ENCODE results near the gene UGT2A3. TPM values are rescaled to one million over a fixed set of nuclear protein-coding genes. Genes with fewer than 3 reads are reported as not detected.

UGT2A3 gene
- total RNA-seq, 1 donor from 2014 or later, result not detected

DNA sequence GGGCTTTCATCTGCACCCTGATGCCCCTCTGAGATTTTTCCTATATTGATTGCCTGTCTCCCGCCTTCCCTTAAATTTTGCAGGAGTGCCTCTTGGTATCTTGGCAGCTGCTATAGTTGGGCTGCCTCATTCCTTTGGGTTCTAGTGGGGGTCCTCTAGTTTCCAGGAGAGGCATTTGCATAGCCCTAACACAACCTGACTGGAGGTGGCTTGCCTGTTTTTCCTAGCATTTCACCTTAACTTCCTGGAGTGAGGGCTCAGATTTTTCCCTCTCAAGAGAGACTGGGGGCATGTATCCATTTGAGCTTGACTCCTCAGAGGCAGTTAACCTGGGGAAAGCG, 46.0 kb downstream of the UGT2A3 start:
- no peak overlapping the region for H3K27ac Mint-ChIP-seq
- no peaks in the 10 kb centered on the region for H3K9me3 Mint-ChIP-seq
- no peaks in the 10 kb centered on the region for H3K4me1 Mint-ChIP-seq
- no peaks in the 10 kb centered on the region for H3K27me3 Mint-ChIP-seq
- H3K4me3 Mint-ChIP-seq, result no peak overlapping the region
- H3K36me3 Mint-ChIP-seq (ENCODE audit: low read depth), result no peaks in the 10 kb centered on the region
- intact Hi-C loops (cut with micrococcal nuclease), result no loop called here
- no peak for DNase-seq

DNA sequence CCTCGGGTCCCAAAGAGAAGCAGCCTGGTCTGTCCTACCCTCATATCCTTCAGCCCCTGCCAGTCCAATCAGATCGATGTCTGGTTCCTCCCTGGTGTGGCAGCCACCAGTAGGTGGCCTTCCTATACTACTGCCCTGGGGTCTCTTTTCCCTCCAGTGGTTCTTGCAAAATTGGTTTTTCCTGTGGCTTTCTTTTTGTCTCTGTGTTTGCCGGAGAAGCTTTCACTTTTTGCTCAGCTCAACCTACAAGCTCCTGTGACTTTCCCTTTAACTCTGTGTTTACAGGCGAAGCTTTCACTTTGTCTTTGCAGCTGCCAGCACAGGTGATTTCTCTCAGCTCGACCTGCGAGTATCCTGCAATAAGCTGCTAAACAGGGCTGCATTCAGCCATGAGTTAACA, 46.8 kb downstream of the UGT2A3 start:
- no peak overlapping the region for H3K4me3 Mint-ChIP-seq
- intact Hi-C loops (cut with micrococcal nuclease), result no loop called here

DNA sequence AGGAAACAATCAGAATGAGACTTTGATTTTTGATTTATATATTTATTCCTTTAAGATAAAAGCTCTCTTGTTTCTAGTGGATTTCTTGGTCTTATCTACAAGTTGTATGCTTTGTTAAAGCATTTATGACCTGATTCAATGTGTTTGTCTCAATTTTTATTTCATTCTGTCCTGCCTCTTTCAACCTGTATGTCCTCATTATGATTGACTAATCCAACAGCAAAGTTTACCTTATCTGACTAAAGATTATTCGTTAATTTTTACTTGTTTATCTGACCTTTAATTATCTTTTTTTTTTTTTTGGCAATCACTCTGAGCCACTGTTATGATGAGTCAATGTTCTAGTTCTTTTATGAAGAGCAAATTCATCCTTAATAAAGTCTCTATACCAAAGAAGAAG, 54.9 kb downstream of the UGT2A3 start:
- Mint-ChIP-seq H3K4me3 (no peak overlapping the region), H3K27ac (no peak overlapping the region), H3K27me3 (no peaks in the 10 kb centered on the region), H3K36me3 (ENCODE audit: low read depth) (no peaks in the 10 kb centered on the region), H3K4me1 (no peaks in the 10 kb centered on the region), H3K9me3 (no peaks in the 10 kb centered on the region)
- intact Hi-C loops (cut with micrococcal nuclease), result no loop called here
- DNase-seq, result no peak

More for the DNA sequence above, 46.8 kb downstream of the UGT2A3 start:
- Mint-ChIP-seq H3K27ac (no peak overlapping the region), H3K36me3 (ENCODE audit: low read depth) (no peaks in the 10 kb centered on the region), H3K27me3 (no peaks in the 10 kb centered on the region), H3K4me1 (no peaks in the 10 kb centered on the region), H3K9me3 (no peaks in the 10 kb centered on the region)
- no peak for DNase-seq

DNA sequence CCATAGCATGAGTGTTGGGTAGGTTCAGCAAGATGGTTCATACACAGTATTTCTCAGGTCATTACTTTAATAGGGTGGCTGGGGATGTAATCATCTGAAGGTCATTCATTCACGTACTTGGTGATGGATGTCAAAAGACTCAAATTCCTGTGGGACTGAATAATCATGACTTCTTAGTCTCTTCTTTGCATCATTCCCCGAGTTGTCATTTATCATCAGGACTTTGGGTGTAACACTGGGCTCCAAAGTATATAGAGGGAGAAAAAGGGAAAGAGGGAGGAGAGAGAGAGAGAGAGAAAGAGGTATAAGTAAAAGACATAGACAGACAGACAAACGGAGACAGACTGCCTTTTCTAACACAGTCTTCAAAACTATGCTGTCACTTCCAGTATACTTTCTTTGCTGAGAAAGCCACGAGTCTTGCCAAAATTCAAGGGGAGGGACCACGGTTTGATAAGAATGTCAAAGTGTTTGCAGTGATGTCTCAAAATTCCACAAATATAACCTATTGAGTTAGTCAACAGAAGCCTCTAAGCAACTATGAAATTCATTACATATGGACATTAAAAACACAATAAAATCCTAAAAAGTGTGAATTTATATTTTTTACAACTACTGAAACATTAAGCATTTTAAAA, 55.9 kb downstream of the UGT2A3 start:
- intact Hi-C loops (cut with micrococcal nuclease), result no loop called here
- H3K4me1 Mint-ChIP-seq, result no peaks in the 10 kb centered on the region
- no peaks in the 10 kb centered on the region for H3K9me3 Mint-ChIP-seq
- no peaks in the 10 kb centered on the region for H3K36me3 Mint-ChIP-seq (ENCODE audit: low read depth)
- no peaks in the 10 kb centered on the region for H3K27me3 Mint-ChIP-seq
- no peak overlapping the region for H3K4me3 Mint-ChIP-seq
- no peak for DNase-seq
- H3K27ac Mint-ChIP-seq, result no peak overlapping the region

DNA sequence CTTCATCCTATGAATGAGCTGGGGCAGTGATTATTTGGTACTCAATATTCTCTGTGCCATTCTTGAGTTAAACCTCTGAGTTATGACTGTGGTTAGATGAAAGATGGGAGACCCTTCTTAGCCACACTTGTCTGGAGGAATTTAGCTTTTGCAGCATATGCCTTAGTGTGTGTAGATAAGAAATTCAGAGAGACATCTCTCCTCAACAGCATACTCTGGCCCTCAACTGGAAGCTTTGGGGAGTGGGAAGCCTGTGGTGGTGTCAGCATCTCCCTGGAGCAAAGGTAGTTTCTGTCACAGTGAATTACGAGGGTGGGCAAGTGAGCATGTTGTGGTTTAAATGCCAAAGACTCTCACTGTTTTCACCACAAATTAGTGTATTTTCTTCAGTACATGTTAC, 58.7 kb downstream of the UGT2A3 start:
- Mint-ChIP-seq H3K36me3 (ENCODE audit: low read depth) (no peaks in the 10 kb centered on the region), H3K4me1 (no peaks in the 10 kb centered on the region), H3K27me3 (no peaks in the 10 kb centered on the region), H3K4me3 (no peak overlapping the region), H3K9me3 (no peaks in the 10 kb centered on the region), H3K27ac (no peak overlapping the region)
- DNase-seq, result no peak
- intact Hi-C loops (cut with micrococcal nuclease), result no loop called here

DNA sequence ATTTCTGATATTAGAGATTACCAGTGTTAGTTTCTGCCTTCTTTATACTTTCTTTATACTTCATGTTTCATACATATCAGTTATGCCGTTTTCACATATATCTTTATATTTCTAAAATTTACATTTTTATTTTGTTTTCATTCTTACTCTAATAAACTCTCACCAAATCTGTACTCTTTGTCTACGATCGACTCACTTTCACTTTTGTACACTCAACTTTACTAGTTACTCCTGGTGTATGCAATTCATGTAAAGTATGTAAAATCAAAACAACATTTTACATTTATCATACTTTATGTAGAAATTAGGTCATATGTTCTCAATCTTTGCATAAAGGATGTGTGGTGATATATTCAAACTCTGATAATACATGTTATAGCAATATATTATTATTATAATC, 59.9 kb downstream of the UGT2A3 start:
- no peaks in the 10 kb centered on the region for H3K36me3 Mint-ChIP-seq (ENCODE audit: low read depth)

DNA sequence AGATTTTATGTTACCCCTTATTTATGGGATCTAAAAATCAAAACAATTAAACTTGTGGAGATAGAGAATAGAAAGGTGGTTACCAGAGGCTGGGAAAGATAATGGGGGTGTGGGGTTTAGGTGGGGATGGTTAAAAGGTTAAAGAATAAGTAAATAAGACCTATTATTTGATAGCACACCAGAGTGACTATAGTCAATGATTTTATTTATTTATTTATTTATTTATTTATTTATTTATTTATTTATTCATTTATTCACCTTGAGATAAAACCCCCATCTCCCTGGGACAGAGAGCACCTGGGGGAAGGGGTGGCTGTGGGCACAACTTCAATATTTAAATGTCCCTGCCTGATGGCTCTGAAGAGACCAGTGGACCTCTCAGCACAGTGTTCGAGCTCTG, 66.1 kb downstream of the UGT2A3 start:
- Mint-ChIP-seq H3K9me3 (no peaks in the 10 kb centered on the region), H3K4me3 (no peak overlapping the region), H3K27me3 (no peaks in the 10 kb centered on the region), H3K27ac (no peak overlapping the region), H3K4me1 (no peaks in the 10 kb centered on the region), H3K36me3 (ENCODE audit: low read depth) (no peaks in the 10 kb centered on the region)
- DNase-seq, result no peak
- intact Hi-C loops (cut with micrococcal nuclease), result no loop called here

More for the DNA sequence above, 59.9 kb downstream of the UGT2A3 start:
- no peaks in the 10 kb centered on the region for H3K9me3 Mint-ChIP-seq
- no peaks in the 10 kb centered on the region for H3K27me3 Mint-ChIP-seq
- intact Hi-C loops (cut with micrococcal nuclease), result no loop called here
- H3K4me1 Mint-ChIP-seq, result no peaks in the 10 kb centered on the region
- no peak overlapping the region for H3K27ac Mint-ChIP-seq
- DNase-seq, result no peak
- H3K4me3 Mint-ChIP-seq, result no peak overlapping the region

DNA sequence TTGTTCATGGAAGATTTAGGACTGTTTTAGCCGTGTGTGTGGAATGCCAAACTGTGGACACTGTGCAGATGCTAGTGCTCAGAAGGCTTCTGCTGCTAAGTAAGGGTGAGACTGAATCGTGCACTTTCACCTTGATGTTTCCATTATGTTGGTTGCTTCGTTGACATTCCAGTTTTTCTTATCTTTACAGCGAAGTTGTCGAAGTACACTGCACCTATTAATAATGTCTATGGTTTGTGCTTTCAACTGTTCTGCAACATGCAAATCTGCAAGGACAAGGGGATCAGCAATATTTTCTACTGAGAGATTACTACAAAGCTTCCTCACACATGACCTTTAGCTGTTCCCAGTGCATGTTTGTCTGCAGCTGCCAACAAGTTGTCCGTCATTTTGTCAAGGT, 67.7 kb downstream of the UGT2A3 start:
- Mint-ChIP-seq H3K36me3 (ENCODE audit: low read depth) (no peaks in the 10 kb centered on the region), H3K4me1 (no peaks in the 10 kb centered on the region), H3K27ac (no peak overlapping the region), H3K27me3 (no peaks in the 10 kb centered on the region), H3K9me3 (no peaks in the 10 kb centered on the region), H3K4me3 (no peak overlapping the region)
- DNase-seq, result no peak
- intact Hi-C loops (cut with micrococcal nuclease), result no loop called here

Other genes with a start within 250 kb of the UGT2A3 start
- not detected in 2 replicates for gene UGT2B10, start 135.8 kb downstream of the UGT2A3 start, total RNA-seq
- not detected in 2 replicates for gene UGT2B7, start 144.7 kb upstream of the UGT2A3 start, total RNA-seq

Measured in activated CD4-positive, alpha-beta T cell treated with anti-CD3 and anti-CD28 coated beads, Interleukin-2, amount 10 ng/mL, durations not matched to agents 24 days and 14 days (primary cell).